ENCODE results near the gene CC2D2A.

CC2D2A gene

GRCh38 chr4:15500701-15501100, 31.0 kb downstream of the CC2D2A start:
- Histone ChIP-seq H3F3A (ENCODE audit: control insufficient read depth, insufficient read depth) (no peaks in the 10 kb centered on the region), H3K27me3 (ENCODE audit: control insufficient read depth, low read length) (peaks cover 9% of the 10 kb centered on the region), H3K9me2 (replicated peaks; ENCODE audit: control insufficient read depth, low read length) (no peaks in the 10 kb centered on the region), H3K79me2 (ENCODE audit: control insufficient read depth, low read length) (no peaks in the 10 kb centered on the region), H3K4me2 (ENCODE audit: low read length) (no peak overlapping the region), H3K4me3 (ENCODE audit: low read length) (no peak overlapping the region), H3K9me3 (ENCODE audit: control insufficient read depth, insufficient read depth, low read length) (no peaks in the 10 kb centered on the region), H3K4me1 (ENCODE audit: control insufficient read depth, low read length) (no peaks in the 10 kb centered on the region), H3K36me3 (ENCODE audit: control insufficient read depth, low read length) (no peaks in the 10 kb centered on the region), H4K20me1 (ENCODE audit: control insufficient read depth, insufficient read depth, low read depth, low read length) (no peaks in the 10 kb centered on the region), H3K27ac (ENCODE audit: low read depth, low read length) (no peak overlapping the region)
- no peak for TF ChIP-seq EZH2phosphoT487 (IDR thresholded peaks at IDR 0.05; ENCODE audit: borderline replicate concordance, low read length)
- TF ChIP-seq, protein P1, sequence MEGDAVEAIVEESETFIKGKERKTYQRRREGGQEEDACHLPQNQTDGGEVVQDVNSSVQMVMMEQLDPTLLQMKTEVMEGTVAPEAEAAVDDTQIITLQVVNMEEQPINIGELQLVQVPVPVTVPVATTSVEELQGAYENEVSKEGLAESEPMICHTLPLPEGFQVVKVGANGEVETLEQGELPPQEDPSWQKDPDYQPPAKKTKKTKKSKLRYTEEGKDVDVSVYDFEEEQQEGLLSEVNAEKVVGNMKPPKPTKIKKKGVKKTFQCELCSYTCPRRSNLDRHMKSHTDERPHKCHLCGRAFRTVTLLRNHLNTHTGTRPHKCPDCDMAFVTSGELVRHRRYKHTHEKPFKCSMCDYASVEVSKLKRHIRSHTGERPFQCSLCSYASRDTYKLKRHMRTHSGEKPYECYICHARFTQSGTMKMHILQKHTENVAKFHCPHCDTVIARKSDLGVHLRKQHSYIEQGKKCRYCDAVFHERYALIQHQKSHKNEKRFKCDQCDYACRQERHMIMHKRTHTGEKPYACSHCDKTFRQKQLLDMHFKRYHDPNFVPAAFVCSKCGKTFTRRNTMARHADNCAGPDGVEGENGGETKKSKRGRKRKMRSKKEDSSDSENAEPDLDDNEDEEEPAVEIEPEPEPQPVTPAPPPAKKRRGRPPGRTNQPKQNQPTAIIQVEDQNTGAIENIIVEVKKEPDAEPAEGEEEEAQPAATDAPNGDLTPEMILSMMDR (IDR thresholded peaks at IDR 0.05; ENCODE audit: low read depth, low read length, poor library complexity, severe bottlenecking) = no peak

DNA sequence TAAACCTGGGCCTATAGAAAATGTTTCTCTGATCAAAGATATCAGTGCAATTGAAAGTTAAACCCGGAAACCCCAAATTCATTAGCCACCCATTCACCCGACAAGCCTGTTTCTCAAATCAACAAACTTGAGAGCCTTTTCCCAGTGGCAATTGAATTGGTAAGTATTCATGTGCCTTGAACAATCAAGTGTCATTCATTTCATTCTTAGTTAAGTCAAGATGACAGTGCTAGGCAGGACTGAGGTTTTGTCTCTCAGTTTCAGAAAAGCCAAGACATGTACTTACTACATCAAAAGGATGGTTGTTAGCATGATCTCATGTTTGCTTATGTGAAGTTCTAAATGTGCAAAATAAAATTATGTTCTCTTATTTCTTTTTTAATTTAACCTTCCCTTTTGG, 32.3 kb downstream of the CC2D2A start:
- H3K27me3 ChIP-seq (ENCODE audit: control insufficient read depth, low read length) = peaks cover 9% of the 10 kb centered on the region
- H3K36me3 ChIP-seq (ENCODE audit: control insufficient read depth, low read length) = no peaks in the 10 kb centered on the region
- no peak overlapping the region for H3K27ac ChIP-seq (ENCODE audit: low read depth, low read length)
- no peaks in the 10 kb centered on the region for H3K79me2 ChIP-seq (ENCODE audit: control insufficient read depth, low read length)
- H3K4me1 ChIP-seq (ENCODE audit: control insufficient read depth, low read length) = no peaks in the 10 kb centered on the region; the same call in 1 of the 2 replicates
- H3K4me2 ChIP-seq (ENCODE audit: low read length) = no peak overlapping the region
- TF ChIP-seq EZH2phosphoT487 (IDR thresholded peaks at IDR 0.05; ENCODE audit: borderline replicate concordance, low read length) = no peak
- TF ChIP-seq, protein P1 (IDR thresholded peaks at IDR 0.05; ENCODE audit: low read depth, low read length, poor library complexity, severe bottlenecking) = no peak
- H3F3A ChIP-seq (ENCODE audit: control insufficient read depth, insufficient read depth) = no peaks in the 10 kb centered on the region
- no peaks in the 10 kb centered on the region for H3K9me3 ChIP-seq (ENCODE audit: control insufficient read depth, insufficient read depth, low read length)
- no peaks in the 10 kb centered on the region for H4K20me1 ChIP-seq (ENCODE audit: control insufficient read depth, insufficient read depth, low read depth, low read length)
- H3K9me2 ChIP-seq (replicated peaks; ENCODE audit: control insufficient read depth, low read length) = no peaks in the 10 kb centered on the region
- H3K4me3 ChIP-seq (ENCODE audit: low read length) = no peak overlapping the region

DNA sequence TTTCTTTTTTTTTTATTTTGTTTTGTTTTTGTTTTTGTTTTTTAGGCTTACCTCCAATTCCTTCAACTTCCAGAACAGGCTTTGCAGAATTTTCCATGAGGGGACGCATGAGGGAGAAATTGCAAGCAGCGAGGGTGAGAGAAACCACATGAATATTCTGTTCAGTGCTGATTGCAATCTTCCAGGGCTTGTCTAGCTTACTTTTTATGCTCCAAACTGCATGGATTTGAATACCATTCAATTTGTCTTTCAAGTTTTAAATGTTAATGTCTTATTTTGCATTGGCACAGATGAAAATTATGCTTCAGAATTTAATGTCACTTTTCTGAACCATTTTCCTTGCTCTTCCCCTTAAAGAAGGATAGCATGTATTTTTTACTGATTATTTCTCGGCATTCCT, 32.7 kb downstream of the CC2D2A start:
- Histone ChIP-seq H3K36me3 (ENCODE audit: control insufficient read depth, low read length) (no peaks in the 10 kb centered on the region), H3K4me3 (ENCODE audit: low read length) (no peak overlapping the region), H3K9me3 (ENCODE audit: control insufficient read depth, insufficient read depth, low read length) (no peaks in the 10 kb centered on the region), H3K4me2 (ENCODE audit: low read length) (no peak overlapping the region), H3K9me2 (replicated peaks; ENCODE audit: control insufficient read depth, low read length) (no peaks in the 10 kb centered on the region), H3K27me3 (ENCODE audit: control insufficient read depth, low read length) (peaks cover 9% of the 10 kb centered on the region), H3K79me2 (ENCODE audit: control insufficient read depth, low read length) (no peaks in the 10 kb centered on the region), H3K4me1 (ENCODE audit: control insufficient read depth, low read length) (no peaks in the 10 kb centered on the region; the same call in 1 of the 2 replicates), H4K20me1 (ENCODE audit: control insufficient read depth, insufficient read depth, low read depth, low read length) (no peaks in the 10 kb centered on the region), H3K27ac (ENCODE audit: low read depth, low read length) (no peak overlapping the region), H3F3A (ENCODE audit: control insufficient read depth, insufficient read depth) (no peaks in the 10 kb centered on the region)
- TF ChIP-seq EZH2phosphoT487 (IDR thresholded peaks at IDR 0.05; ENCODE audit: borderline replicate concordance, low read length) = no peak
- TF ChIP-seq, protein P1 (IDR thresholded peaks at IDR 0.05; ENCODE audit: low read depth, low read length, poor library complexity, severe bottlenecking) = no peak

Data from DOHH2 (cell line).